Sigmoid colon (tissue), 7 donors: ENCODE measurements around the gene ZBED1. TPM values are rescaled to one million over a fixed set of nuclear protein-coding genes. Genes with fewer than 3 reads are reported as not detected.
A peak's percentile ranks its signal among the peaks of the same experiment; 100 is the strongest.

Source experiments
- DNase-seq: peaks from one replicate; pipeline ENCODE4 v3.0.0-alpha.2; 2019
- H3K27ac ChIP-seq, 4 donors: fragments of 200-600 bp; sonication (generic); one replicate each; pipeline ENCODE4 v1.5.1; 2016 to 2019; ENCODE audit warnings: mild to moderate bottlenecking in 1 of 4
- H3K27me3 ChIP-seq, 3 donors: fragments of 200-600 bp; sonication (generic); one replicate each; pipeline ENCODE4 v1.5.1; 2019; ENCODE audit warnings: mild to moderate bottlenecking in 1 of 3
- H3K36me3 ChIP-seq, 4 donors: fragments of 200-600 bp; sonication (generic); one replicate each; pipeline ENCODE4 v1.5.1; 2016 to 2019
- H3K4me1 ChIP-seq, 4 donors: fragments of 200-600 bp; sonication (generic); one replicate each; pipeline ENCODE4 v1.5.1; 2017 to 2019
- H3K4me3 ChIP-seq, 4 donors: fragments of 200-600 bp; sonication (generic); one replicate each; pipeline ENCODE4 v1.5.1; 2017 to 2019; ENCODE audit warnings: mild to moderate bottlenecking in 2 of 4, moderate library complexity in 1 of 4
- H3K9me3 ChIP-seq, 4 donors: fragments of 200-600 bp in 3 of 4; sonication (generic) in 3 of 4; one replicate each; pipeline versions ENCODE4 v1.5.1 to v1.6.1; 2013 to 2019
- EP300 ChIP-seq, 4 donors: sonication (generic); formaldehyde crosslinking; IDR thresholded peaks; one replicate each; pipeline ENCODE4 v1.6.1; 2017; ENCODE audit warnings: antibody characterized with exemption in 4 of 4
- POLR2A ChIP-seq, 2 donors: fragments of 450-650 bp; IDR thresholded peaks; one replicate each; pipeline ENCODE4 v1.6.1; 2016; ENCODE audit warnings: antibody characterized with exemption in 2 of 2, mild to moderate bottlenecking in 2 of 2, moderate library complexity in 2 of 2
- POLR2AphosphoS5 ChIP-seq, 4 donors: sonication (generic); formaldehyde crosslinking; IDR thresholded peaks; one replicate each; pipeline ENCODE4 v1.6.1; 2017; ENCODE audit warnings: antibody characterized with exemption in 4 of 4
- WGBS, 2 donors: extraction: QIAGEN DNeasy Blood & Tissue Kit; methylation state at CpG; one replicate each; pipeline ENCODE4 v1.1.7; 2013; 5-methylcytosine and 5-hydroxymethylcytosine counted together
- intact Hi-C: fragments of 100-400 bp; cut with DNase I; formaldehyde crosslinking; loops from one replicate; pipeline ENCODE4 v1.15.1; 2023
- polyA plus RNA-seq, 3 donors: library from polyadenylated mRNA; stranded (reverse); fragments of 200-250 nt; gene quantifications; one replicate each; pipeline ENCODE4 v1.2.3, GENCODE V29; 2013
- total RNA-seq, 4 donors: library from RNA; depleted of rRNA; stranded (reverse); fragments of >200 nt; gene quantifications; one replicate each; pipeline ENCODE4 v1.1.0, GENCODE V29; 2016
- TF ChIP-seq, protein P1 (sequence below), 4 experiments: fragments of 450-650 bp in 3 of 4; fragments of 200-600 bp in 1 of 4; IDR thresholded peaks; one replicate each; pipeline ENCODE4 v1.5.1; 2016 to 2019; ENCODE audit warnings: antibody characterized with exemption in 4 of 4, mild to moderate bottlenecking in 3 of 4, moderate library complexity in 2 of 4
- donor health status: healthy with polysubstance abuse.
- donor health status: Bipolar disorder and iron deficiency.
- donor health status: healthy.

The ZBED1 gene
- total and polyA plus RNA-seq, 7 donors, result 24.6 to 35.6 (median 28.5) TPM

DNA sequence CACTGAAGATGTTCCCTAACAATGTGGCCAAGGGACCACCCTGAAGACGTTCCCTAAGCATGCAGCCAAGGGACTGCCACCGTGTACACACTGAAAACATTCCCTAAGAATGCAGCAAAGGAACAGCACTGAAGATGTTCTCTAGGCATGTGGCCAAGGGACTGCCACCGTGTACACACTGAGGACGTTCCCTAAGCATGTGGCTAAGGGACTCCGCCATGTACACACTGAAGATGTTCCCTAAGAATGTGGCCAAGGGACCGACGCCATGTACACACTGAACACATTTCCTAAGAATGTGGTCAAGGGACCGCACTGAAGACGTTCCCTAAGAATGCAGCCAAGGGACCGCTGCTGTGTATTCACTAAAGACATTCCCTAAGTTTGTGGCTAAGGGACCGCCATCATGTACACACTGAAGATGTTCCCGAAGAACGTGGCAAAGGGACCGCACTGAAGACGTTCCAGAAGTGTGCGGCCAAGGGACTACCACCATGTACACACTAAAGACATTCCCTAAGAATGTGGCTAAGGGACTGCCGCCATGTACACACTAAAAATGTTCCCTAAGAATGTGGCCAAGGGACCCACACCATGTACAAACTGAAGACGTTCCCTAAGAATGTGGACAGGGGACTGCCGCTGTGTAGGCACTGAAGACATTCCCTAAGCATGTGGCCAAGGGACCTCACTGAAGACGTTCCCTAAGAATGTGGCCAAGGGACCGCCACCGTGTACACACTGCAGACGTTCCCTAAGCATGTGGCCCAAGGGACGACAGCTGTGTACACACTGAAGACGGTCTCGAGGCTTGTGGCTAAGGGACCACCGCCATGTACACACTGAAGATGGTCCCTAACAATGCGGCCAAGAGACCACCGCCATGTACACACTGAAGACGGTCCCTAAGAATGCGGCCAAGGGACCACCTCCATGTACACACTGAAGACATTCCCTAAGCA lies 54.8 kb downstream of the ZBED1 start:
- TF ChIP-seq EP300 (IDR thresholded peaks at IDR 0.05), result no peak
- DNase-seq, result peak; percentile 35
- 97 to 98% methylated on average over 31 of the region's 31 CpGs for WGBS, 2 donors
- Histone ChIP-seq H3K4me1 (peaks cover 0 to 5% (median 0%) of the 10 kb centered on the region in 4 donors), H3K9me3 (no peaks in the 10 kb centered on the region), H3K4me3 (no peak overlapping the region), H3K27ac (no peak overlapping the region), H3K36me3 (peaks cover 0 to under 1% (median 0%) of the 10 kb centered on the region in 4 donors), H3K27me3 (no peaks in the 10 kb centered on the region)
- intact Hi-C loops, result no loop called here

DNA sequence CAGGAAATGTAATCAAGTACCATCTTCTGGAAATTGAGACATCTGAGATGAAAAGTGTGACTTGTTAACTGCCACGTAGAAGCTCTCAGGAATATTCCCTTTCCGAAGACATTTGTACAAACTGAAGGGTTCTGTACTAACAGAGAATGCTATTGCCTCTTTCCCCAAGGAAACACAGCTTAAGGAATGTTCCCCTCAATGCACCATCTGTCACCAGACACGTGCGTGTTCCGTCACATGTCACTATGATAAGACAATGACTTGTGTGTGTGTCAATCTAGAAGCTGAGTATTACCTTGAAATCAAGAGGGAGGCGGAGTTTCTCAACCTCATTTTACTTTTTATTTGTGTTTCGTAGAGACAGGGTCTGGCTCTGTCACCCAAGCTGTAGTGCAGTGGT lies 58.1 kb downstream of the ZBED1 start:
- H3K4me3 ChIP-seq, result no peak overlapping the region
- H3K4me1 ChIP-seq, result no peaks in the 10 kb centered on the region
- TF ChIP-seq EP300 (IDR thresholded peaks at IDR 0.05), result no peak
- TF ChIP-seq POLR2A (IDR thresholded peaks at IDR 0.05), result no peak
- TF ChIP-seq POLR2AphosphoS5 (IDR thresholded peaks at IDR 0.05), result no peak
- TF ChIP-seq, protein P1, sequence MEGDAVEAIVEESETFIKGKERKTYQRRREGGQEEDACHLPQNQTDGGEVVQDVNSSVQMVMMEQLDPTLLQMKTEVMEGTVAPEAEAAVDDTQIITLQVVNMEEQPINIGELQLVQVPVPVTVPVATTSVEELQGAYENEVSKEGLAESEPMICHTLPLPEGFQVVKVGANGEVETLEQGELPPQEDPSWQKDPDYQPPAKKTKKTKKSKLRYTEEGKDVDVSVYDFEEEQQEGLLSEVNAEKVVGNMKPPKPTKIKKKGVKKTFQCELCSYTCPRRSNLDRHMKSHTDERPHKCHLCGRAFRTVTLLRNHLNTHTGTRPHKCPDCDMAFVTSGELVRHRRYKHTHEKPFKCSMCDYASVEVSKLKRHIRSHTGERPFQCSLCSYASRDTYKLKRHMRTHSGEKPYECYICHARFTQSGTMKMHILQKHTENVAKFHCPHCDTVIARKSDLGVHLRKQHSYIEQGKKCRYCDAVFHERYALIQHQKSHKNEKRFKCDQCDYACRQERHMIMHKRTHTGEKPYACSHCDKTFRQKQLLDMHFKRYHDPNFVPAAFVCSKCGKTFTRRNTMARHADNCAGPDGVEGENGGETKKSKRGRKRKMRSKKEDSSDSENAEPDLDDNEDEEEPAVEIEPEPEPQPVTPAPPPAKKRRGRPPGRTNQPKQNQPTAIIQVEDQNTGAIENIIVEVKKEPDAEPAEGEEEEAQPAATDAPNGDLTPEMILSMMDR (IDR thresholded peaks at IDR 0.05), result no peak
- intact Hi-C loops, result no loop called here
- H3K36me3 ChIP-seq, result peaks cover 0 to 6% (median 2%) of the 10 kb centered on the region in 4 donors
- 84 to 90% methylated on average over 7 of the region's 7 CpGs for WGBS, 2 donors
- no peaks in the 10 kb centered on the region for H3K27me3 ChIP-seq
- no peak overlapping the region for H3K27ac ChIP-seq
- no peak for DNase-seq
- no peaks in the 10 kb centered on the region for H3K9me3 ChIP-seq

DNA sequence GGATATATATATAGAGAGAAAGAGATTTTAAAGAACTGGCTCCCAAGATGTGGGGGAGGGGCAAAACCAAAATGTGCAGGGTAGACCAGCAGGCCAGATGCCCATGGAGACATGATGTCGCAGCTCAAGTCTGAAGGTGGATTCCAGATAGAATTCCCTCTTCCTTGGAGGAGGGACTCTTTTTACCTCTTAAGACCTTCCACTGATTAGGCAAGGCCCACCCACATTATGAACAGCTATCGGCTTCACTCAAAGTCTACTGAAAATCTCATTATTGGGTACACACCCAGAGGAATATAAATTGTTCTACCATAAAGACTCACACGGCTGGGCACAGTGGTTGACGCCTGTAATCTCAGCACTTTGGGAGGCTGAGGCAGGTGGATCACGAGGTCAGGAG lies 59.3 kb downstream of the ZBED1 start:
- no peaks in the 10 kb centered on the region for H3K9me3 ChIP-seq
- H3K36me3 ChIP-seq, result peaks cover 0 to 6% (median 2%) of the 10 kb centered on the region in 4 donors
- no peak overlapping the region for H3K4me3 ChIP-seq
- DNase-seq, result no peak
- TF ChIP-seq POLR2AphosphoS5 (IDR thresholded peaks at IDR 0.05) (no peak), POLR2A (IDR thresholded peaks at IDR 0.05) (no peak)
- TF ChIP-seq, protein P1 (IDR thresholded peaks at IDR 0.05), result no peak
- WGBS, 2 donors, result 96% methylated on average over 5 of the region's 5 CpGs
- intact Hi-C loops, result no loop called here
- no peaks in the 10 kb centered on the region for H3K4me1 ChIP-seq
- H3K27ac ChIP-seq, result no peak overlapping the region
- no peaks in the 10 kb centered on the region for H3K27me3 ChIP-seq

DNA sequence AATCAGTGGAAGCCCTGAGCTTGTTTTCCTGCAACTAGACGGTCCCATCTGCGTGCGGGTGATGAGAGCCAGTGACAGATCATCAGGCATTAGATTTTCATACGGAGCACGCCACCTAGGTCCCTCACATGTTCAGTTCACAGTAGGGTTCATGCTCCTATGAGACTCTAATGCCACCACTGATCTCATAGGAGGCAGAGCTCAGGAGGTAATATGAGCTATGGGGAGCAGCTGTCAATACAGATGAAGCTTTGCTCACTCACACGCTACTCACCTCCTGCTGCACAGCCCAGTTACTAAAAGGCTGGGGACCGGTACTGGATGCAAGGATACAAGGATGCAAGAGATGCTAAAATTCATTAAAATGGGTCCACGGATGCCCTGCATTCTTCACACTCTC lies 61.2 kb downstream of the ZBED1 start:
- no peak overlapping the region for H3K27ac ChIP-seq
- no peak overlapping the region for H3K4me3 ChIP-seq
- intact Hi-C loops, result no loop called here
- no peaks in the 10 kb centered on the region for H3K27me3 ChIP-seq
- TF ChIP-seq, protein P1 (IDR thresholded peaks at IDR 0.05), result no peak
- no peak for TF ChIP-seq POLR2A (IDR thresholded peaks at IDR 0.05)
- no peak for TF ChIP-seq POLR2AphosphoS5 (IDR thresholded peaks at IDR 0.05)
- no peak for TF ChIP-seq EP300 (IDR thresholded peaks at IDR 0.05)
- WGBS, 2 donors, result 91 to 98% methylated on average over 8 of the region's 8 CpGs
- peaks cover 0 to 6% (median 2%) of the 10 kb centered on the region in 4 donors for H3K36me3 ChIP-seq
- DNase-seq, result no peak
- H3K4me1 ChIP-seq, result no peaks in the 10 kb centered on the region
- H3K9me3 ChIP-seq, result no peaks in the 10 kb centered on the region

Other genes starting within 250 kb of the ZBED1 start
- gene DHRSX, start within 50 bp of the ZBED1 start, total RNA-seq, result 10 to 100 TPM; 12.5 to 25.2 (median 15.1) TPM
- 10 to 100 TPM; 12.5 to 16.8 (median 16.2) TPM for gene DHRSX, start within 50 bp of the ZBED1 start, polyA plus RNA-seq
- 100 to 1,000 TPM; 197 to 552 (median 326) TPM for gene CD99, start 190.3 kb upstream of the ZBED1 start, total RNA-seq
- 100 to 1,000 TPM in 2 of 3 donors, 10 to 100 TPM in 1; 77.2 to 285 (median 109) TPM for gene CD99, start 190.3 kb upstream of the ZBED1 start, polyA plus RNA-seq